Body of pancreas (tissue), 4 donors: Measurements from ENCODE around the gene TBX1.

Experiments
- CTCF ChIP-seq, 7 experiments: fragments of 450-650 bp in 4 of 7; fragments of 200-600 bp in 3 of 7; sonication (generic) in 3 of 7; IDR thresholded peaks; one replicate each; pipeline ENCODE4 v1.5.1; 2016 to 2019; ENCODE audit warnings: antibody characterized with exemption in 7 of 7
- POLR2A ChIP-seq, 3 donors: fragments of 450-650 bp; IDR thresholded peaks; one replicate each; pipeline ENCODE4 v1.6.1; 2016; ENCODE audit warnings: antibody characterized with exemption in 3 of 3, mild to moderate bottlenecking in 2 of 3

- TF ChIP-seq POLR2A (IDR thresholded peaks at IDR 0.05) (no peak), CTCF (IDR thresholded peaks at IDR 0.05) (no peak)
Observed at GRCh38 chr22:19784384-19785175, 24.0 kb downstream of the TBX1 start.
